Liver (tissue), 9 donors: ENCODE data around the gene CELF2. TPM values are rescaled to one million over a fixed set of nuclear protein-coding genes. Genes with fewer than 3 reads are reported as not detected.

ENCODE experiments used
- DNase-seq: peaks from one replicate; pipeline ENCODE4 v3.0.0-alpha.2; 2017; ENCODE audit warnings: low spot score
- H3K27ac ChIP-seq, 2 donors: one replicate each; pipeline ENCODE4 v1.7.0; 2013; ENCODE audit warnings: inconsistent platforms in 2 of 2, low read length in 2 of 2, control low read depth in 1 of 2, low read depth in 1 of 2, mild to moderate bottlenecking in 1 of 2
- H3K27me3 ChIP-seq, 4 donors: one replicate each; pipeline versions ENCODE4 v1.6.1 to v1.7.0; 2013; ENCODE audit warnings: low read length in 3 of 4, inconsistent platforms in 1 of 4, mild to moderate bottlenecking in 1 of 4, moderate library complexity in 1 of 4; ENCODE audit not compliant: control insufficient read depth in 4 of 4, insufficient read depth in 4 of 4
- H3K36me3 ChIP-seq, 4 donors: one replicate each; pipeline versions ENCODE4 v1.6.1 to v1.7.0; 2013; ENCODE audit warnings: low read length in 3 of 4, mild to moderate bottlenecking in 3 of 4, low read depth in 1 of 4, moderate library complexity in 1 of 4; ENCODE audit not compliant: control insufficient read depth in 4 of 4, insufficient read depth in 3 of 4
- H3K4me1 ChIP-seq, 4 donors: one replicate each; pipeline versions ENCODE4 v1.6.1 to v1.7.0; 2013; ENCODE audit warnings: low read length in 3 of 4, mild to moderate bottlenecking in 3 of 4, moderate library complexity in 1 of 4; ENCODE audit not compliant: control insufficient read depth in 4 of 4, insufficient read depth in 4 of 4
- H3K4me3 ChIP-seq, 3 donors: one replicate each; pipeline versions ENCODE4 v1.6.1 to v1.7.0; 2013; ENCODE audit warnings: low read length in 3 of 3, control low read depth in 1 of 3, low read depth in 1 of 3, mild to moderate bottlenecking in 1 of 3
- H3K9ac ChIP-seq, 2 donors: one replicate each; pipeline ENCODE4 v1.7.0; 2013; ENCODE audit warnings: low read length in 2 of 2, mild to moderate bottlenecking in 2 of 2, moderate library complexity in 2 of 2, control low read depth in 1 of 2, low read depth in 1 of 2
- H3K9me3 ChIP-seq, 4 donors: one replicate each; pipeline versions ENCODE4 v1.6.1 to v1.7.0; 2013; ENCODE audit warnings: low read length in 3 of 4; ENCODE audit not compliant: control insufficient read depth in 4 of 4
- ATF3 ChIP-seq: IDR thresholded peaks from 2 replicates; pipeline ENCODE4 v1.6.1; 2016; ENCODE audit warnings: antibody characterized with exemption
- EGR1 ChIP-seq, 2 donors: IDR thresholded peaks; 2 replicates each; pipeline ENCODE4 v1.6.1; 2016 to 2018; ENCODE audit warnings: antibody characterized with exemption in 2 of 2, low read depth in 2 of 2
- FOXA1 ChIP-seq: IDR thresholded peaks from 2 replicates; pipeline ENCODE4 v1.6.1; 2016; ENCODE audit warnings: antibody characterized with exemption
- FOXA2 ChIP-seq: IDR thresholded peaks from 2 replicates; pipeline ENCODE4 v1.6.1; 2016; ENCODE audit warnings: antibody characterized with exemption
- GABPA ChIP-seq, 2 donors: IDR thresholded peaks in 1 of 2; conservative IDR thresholded peaks in 1 of 2; 2 replicates each; pipeline ENCODE4 v1.6.1; 2016; ENCODE audit warnings: antibody characterized with exemption in 2 of 2, mild to moderate bottlenecking in 1 of 2, moderate library complexity in 1 of 2
- HNF4A ChIP-seq, 2 donors: conservative IDR thresholded peaks; 2 replicates each; pipeline ENCODE4 v1.6.1; 2016; ENCODE audit warnings: antibody characterized with exemption in 2 of 2, mild to moderate bottlenecking in 2 of 2
- HNF4G ChIP-seq: IDR thresholded peaks from 2 replicates; pipeline ENCODE4 v1.6.1; 2016; ENCODE audit warnings: antibody characterized with exemption
- JUND ChIP-seq, 2 donors: IDR thresholded peaks; 2 replicates each; pipeline ENCODE4 v1.6.1; 2016; ENCODE audit warnings: antibody characterized with exemption in 2 of 2
- NR2F2 ChIP-seq: IDR thresholded peaks from 2 replicates; pipeline ENCODE4 v1.6.1; 2016; ENCODE audit warnings: antibody characterized with exemption
- RAD21 ChIP-seq, 2 donors: IDR thresholded peaks; 2 replicates each; pipeline ENCODE4 v1.6.1; 2016; ENCODE audit warnings: antibody characterized with exemption in 2 of 2, mild to moderate bottlenecking in 2 of 2
- REST ChIP-seq: IDR thresholded peaks from 2 replicates; pipeline ENCODE4 v1.6.1; 2016; ENCODE audit warnings: antibody characterized with exemption, mild to moderate bottlenecking
- RXRA ChIP-seq, 2 donors: IDR thresholded peaks; 2 replicates each; pipeline ENCODE4 v1.6.1; 2017 to 2018; ENCODE audit warnings: antibody characterized with exemption in 2 of 2, mild to moderate bottlenecking in 1 of 2
- TAF1 ChIP-seq: conservative IDR thresholded peaks from 2 replicates; pipeline ENCODE4 v1.6.1; 2016; ENCODE audit warnings: antibody characterized with exemption, mild to moderate bottlenecking
- YY1 ChIP-seq: IDR thresholded peaks from 2 replicates; pipeline ENCODE4 v1.6.1; 2016; ENCODE audit warnings: antibody characterized with exemption, mild to moderate bottlenecking
- WGBS: extraction: QIAGEN DNeasy Blood & Tissue Kit; methylation state at CpG from one replicate; pipeline ENCODE4 v1.1.7; 2013; 5-methylcytosine and 5-hydroxymethylcytosine counted together
- polyA plus RNA-seq, 2 donors: library from polyadenylated mRNA; stranded (reverse) in 1 of 2; unstranded in 1 of 2; fragments of 200-250 nt in 1 of 2; fragments of >200 nt in 1 of 2; fragmentation: Nextera tagmentation in 1 of 2; extraction: Ambion mirVana in 1 of 2; gene quantifications; one replicate each; pipeline versions ENCODE4 v1.2.1 to v1.2.3, GENCODE V29; 2013 to 2015
- total RNA-seq, 2 donors: library from RNA; depleted of rRNA; stranded (reverse); fragments of >200 nt; gene quantifications; one replicate each; pipeline ENCODE4 v1.2.3, GENCODE V29; 2014
- TF ChIP-seq, protein P1 (sequence below): IDR thresholded peaks from 2 replicates; pipeline ENCODE4 v1.6.1; 2016; ENCODE audit warnings: antibody characterized with exemption
- TF ChIP-seq, protein P2 (sequence below): IDR thresholded peaks from 2 replicates; pipeline ENCODE4 v1.6.1; 2016; ENCODE audit warnings: antibody characterized with exemption
- TF ChIP-seq, protein P3 (sequence below): fragments of 150-350 bp; IDR thresholded peaks from 2 replicates; pipeline ENCODE4 v1.5.1; 2017; ENCODE audit warnings: improper control_type of control experiment, low read depth, low read length; ENCODE audit not compliant: missing input control
- donor health status: healthy.
- donor health status: healthy.
- donor health status: healthy.
- donor health status: healthy.
- donor health status: healthy.

CELF2 gene
- total and polyA plus RNA-seq, 4 donors, result 1.4 to 8.5 (median 5.6) TPM

GRCh38 chr10:11089272-11089671 lies 71.6 kb downstream of the CELF2 start:
- 76% methylated on average over 6 of the region's 6 CpGs for WGBS
- Histone ChIP-seq H3K27ac (no peak overlapping the region), H3K36me3 (no peaks in the 10 kb centered on the region), H3K9ac (no peak overlapping the region), H3K9me3 (peaks cover 0 to 3% (median 0%) of the 10 kb centered on the region in 4 donors), H3K4me3 (no peak overlapping the region), H3K4me1 (no peaks in the 10 kb centered on the region), H3K27me3 (no peaks in the 10 kb centered on the region)
- DNase-seq, result no peak
- TF ChIP-seq EGR1 (IDR thresholded peaks at IDR 0.05; ENCODE audit: low read depth in 2 of 2), result no peak
- no peak for TF ChIP-seq RAD21 (IDR thresholded peaks at IDR 0.05)
- TF ChIP-seq ATF3, result no peak
- no peak for TF ChIP-seq FOXA1
- TF ChIP-seq GABPA (IDR thresholded peaks at IDR 0.05 in 1 of 2, conservative IDR thresholded peaks at IDR 0.05 in 1 of 2), result no peak
- TF ChIP-seq REST, result no peak
- TF ChIP-seq HNF4G, result no peak
- TF ChIP-seq HNF4A (conservative IDR thresholded peaks at IDR 0.05), result no peak

DNA sequence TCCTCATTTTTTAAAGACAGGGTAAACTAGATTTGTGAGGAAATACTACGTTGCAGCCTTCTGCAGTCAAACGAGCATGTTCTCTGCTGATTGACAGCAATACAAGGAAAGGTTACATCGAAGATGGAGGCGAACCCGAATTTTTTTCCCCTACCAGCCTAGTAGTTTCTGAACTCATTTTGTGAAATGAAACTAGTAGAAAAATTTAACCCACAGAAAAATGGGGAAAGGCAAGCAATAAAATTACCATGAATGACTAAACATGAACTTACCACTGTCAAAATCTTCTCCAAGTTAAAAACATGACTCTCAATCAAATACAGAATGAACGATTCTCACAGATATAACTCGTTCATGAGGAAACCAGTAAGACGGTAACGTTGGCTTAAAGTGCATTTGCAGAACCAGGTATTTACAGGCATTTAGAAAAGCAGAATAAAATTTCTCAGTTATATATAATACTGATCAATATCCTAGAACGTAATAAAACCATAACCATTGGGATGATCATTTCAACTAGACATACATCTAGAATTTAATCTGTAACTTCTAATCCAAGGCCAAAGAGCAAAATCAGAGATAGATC lies 73.9 kb downstream of the CELF2 start:
- WGBS, result 77% methylated on average over 10 of the region's 10 CpGs
- peaks cover 0 to 3% (median 0%) of the 10 kb centered on the region in 4 donors for H3K27me3 ChIP-seq
- H3K9ac ChIP-seq, result no peak overlapping the region
- H3K4me3 ChIP-seq, result no peak overlapping the region
- no peaks in the 10 kb centered on the region for H3K36me3 ChIP-seq
- H3K27ac ChIP-seq, result no peak overlapping the region
- TF ChIP-seq, protein P1, sequence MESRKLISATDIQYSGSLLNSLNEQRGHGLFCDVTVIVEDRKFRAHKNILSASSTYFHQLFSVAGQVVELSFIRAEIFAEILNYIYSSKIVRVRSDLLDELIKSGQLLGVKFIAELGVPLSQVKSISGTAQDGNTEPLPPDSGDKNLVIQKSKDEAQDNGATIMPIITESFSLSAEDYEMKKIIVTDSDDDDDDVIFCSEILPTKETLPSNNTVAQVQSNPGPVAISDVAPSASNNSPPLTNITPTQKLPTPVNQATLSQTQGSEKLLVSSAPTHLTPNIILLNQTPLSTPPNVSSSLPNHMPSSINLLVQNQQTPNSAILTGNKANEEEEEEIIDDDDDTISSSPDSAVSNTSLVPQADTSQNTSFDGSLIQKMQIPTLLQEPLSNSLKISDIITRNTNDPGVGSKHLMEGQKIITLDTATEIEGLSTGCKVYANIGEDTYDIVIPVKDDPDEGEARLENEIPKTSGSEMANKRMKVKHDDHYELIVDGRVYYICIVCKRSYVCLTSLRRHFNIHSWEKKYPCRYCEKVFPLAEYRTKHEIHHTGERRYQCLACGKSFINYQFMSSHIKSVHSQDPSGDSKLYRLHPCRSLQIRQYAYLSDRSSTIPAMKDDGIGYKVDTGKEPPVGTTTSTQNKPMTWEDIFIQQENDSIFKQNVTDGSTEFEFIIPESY, result no peak
- TF ChIP-seq TAF1, result no peak
- TF ChIP-seq, protein P2, sequence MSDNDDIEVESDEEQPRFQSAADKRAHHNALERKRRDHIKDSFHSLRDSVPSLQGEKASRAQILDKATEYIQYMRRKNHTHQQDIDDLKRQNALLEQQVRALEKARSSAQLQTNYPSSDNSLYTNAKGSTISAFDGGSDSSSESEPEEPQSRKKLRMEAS, result no peak
- TF ChIP-seq YY1, result no peak
- TF ChIP-seq, protein P3, sequence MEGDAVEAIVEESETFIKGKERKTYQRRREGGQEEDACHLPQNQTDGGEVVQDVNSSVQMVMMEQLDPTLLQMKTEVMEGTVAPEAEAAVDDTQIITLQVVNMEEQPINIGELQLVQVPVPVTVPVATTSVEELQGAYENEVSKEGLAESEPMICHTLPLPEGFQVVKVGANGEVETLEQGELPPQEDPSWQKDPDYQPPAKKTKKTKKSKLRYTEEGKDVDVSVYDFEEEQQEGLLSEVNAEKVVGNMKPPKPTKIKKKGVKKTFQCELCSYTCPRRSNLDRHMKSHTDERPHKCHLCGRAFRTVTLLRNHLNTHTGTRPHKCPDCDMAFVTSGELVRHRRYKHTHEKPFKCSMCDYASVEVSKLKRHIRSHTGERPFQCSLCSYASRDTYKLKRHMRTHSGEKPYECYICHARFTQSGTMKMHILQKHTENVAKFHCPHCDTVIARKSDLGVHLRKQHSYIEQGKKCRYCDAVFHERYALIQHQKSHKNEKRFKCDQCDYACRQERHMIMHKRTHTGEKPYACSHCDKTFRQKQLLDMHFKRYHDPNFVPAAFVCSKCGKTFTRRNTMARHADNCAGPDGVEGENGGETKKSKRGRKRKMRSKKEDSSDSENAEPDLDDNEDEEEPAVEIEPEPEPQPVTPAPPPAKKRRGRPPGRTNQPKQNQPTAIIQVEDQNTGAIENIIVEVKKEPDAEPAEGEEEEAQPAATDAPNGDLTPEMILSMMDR, result no peak
- TF ChIP-seq HNF4A (conservative IDR thresholded peaks at IDR 0.05), result no peak
- no peak for TF ChIP-seq HNF4G
- TF ChIP-seq GABPA (IDR thresholded peaks at IDR 0.05 in 1 of 2, conservative IDR thresholded peaks at IDR 0.05 in 1 of 2), result no peak
- no peak for TF ChIP-seq FOXA1
- no peak for TF ChIP-seq RAD21 (IDR thresholded peaks at IDR 0.05)
- no peak for TF ChIP-seq JUND (IDR thresholded peaks at IDR 0.05)
- no peak for TF ChIP-seq NR2F2
- no peak for TF ChIP-seq EGR1 (IDR thresholded peaks at IDR 0.05; ENCODE audit: low read depth in 2 of 2)
- TF ChIP-seq FOXA2, result no peak
- TF ChIP-seq RXRA (IDR thresholded peaks at IDR 0.05), result no peak
- TF ChIP-seq ATF3, result no peak
- H3K9me3 ChIP-seq, result peaks cover 0 to 3% (median 0%) of the 10 kb centered on the region in 4 donors
- no peak for DNase-seq
- no peaks in the 10 kb centered on the region for H3K4me1 ChIP-seq
